GM12878 (cell line): ENCODE data around the gene TMEM186. TPM values are rescaled to one million over a fixed set of nuclear protein-coding genes. Genes with fewer than 3 reads are reported as not detected.
A peak's percentile ranks its signal among the peaks of the same experiment; 100 is the strongest.

ENCODE experiments used
- ATAC-seq: fragments of 200-7000 bp; cut with Tn5 transposase; 3 replicates; pipeline ENCODE4 v1.9.1; 2020; ENCODE audit warnings: mild to moderate bottlenecking, moderate library complexity
- BruUV-seq: library from RNA; stranded (reverse); fragments of 400-500 nt; replicated peaks from 2 replicates; lab custom pipeline; 2021; lab: Mats Ljungman, UMichigan
- CTCF ChIA-PET: fragments of 300-600 bp; sonication (Branson Sonifier 250); formaldehyde crosslinking; extraction: SDS; loops from one replicate; lab custom pipeline; 2021; ENCODE audit warnings: inconsistent platforms; lab: Yijun Ruan, JAX
- POLR2A ChIA-PET: fragments of 350-600 bp; formaldehyde crosslinking; extraction: SDS; loops from one replicate; lab custom pipeline; 2021; ENCODE audit warnings: inconsistent platforms; lab: Charles Lee
- RAD21 ChIA-PET: fragments of 300-600 bp; sonication (Branson Sonifier 250); formaldehyde crosslinking; loops from one replicate; lab custom pipeline; 2023; ENCODE audit warnings: antibody characterized with exemption; ENCODE audit not compliant: unreplicated experiment; lab: Charles Lee
- SMC1A ChIA-PET: fragments of 300-600 bp; sonication (Branson Sonifier 250); formaldehyde crosslinking; loops from one replicate; lab custom pipeline; 2023; ENCODE audit not compliant: unreplicated experiment, uncharacterized antibody; lab: Charles Lee
- DNase-seq: peaks from one replicate; pipeline ENCODE4 v3.0.0-alpha.2; 2011; ENCODE audit warnings: low read depth, low spot score
- FAIRE-seq: peaks from 3 replicates; lab custom pipeline; 2011; peaks lifted over from hg19 to GRCh38; lab: Jason Lieb, UNC
- H2AFZ ChIP-seq: 2 replicates; pipeline ENCODE4 v1.6.0; 2011; ENCODE audit warnings: low read depth, low read length, control low read depth; ENCODE audit not compliant: control insufficient read depth
- H3K27ac ChIP-seq: 2 replicates; pipeline ENCODE4 v1.5.1; 2011; ENCODE audit warnings: control low read depth; ENCODE audit not compliant: control insufficient read depth, insufficient read depth
- H3K27me3 ChIP-seq, 2 experiments: replicated peaks in 1 of 2; 2 replicates each; pipeline versions ENCODE4 v1.6.0 to v1.6.1; 2011; ENCODE audit warnings: low read length in 1 of 2; ENCODE audit not compliant: control insufficient read depth in 2 of 2, insufficient read depth in 2 of 2
- H3K36me3 ChIP-seq, 2 experiments: 2 replicates each; pipeline ENCODE4 v1.5.1; 2011; ENCODE audit warnings: low read length in 1 of 2; ENCODE audit not compliant: control insufficient read depth in 2 of 2, insufficient read depth in 2 of 2
- H3K4me1 ChIP-seq: 2 replicates; pipeline ENCODE4 v1.6.1; 2011; ENCODE audit warnings: mild to moderate bottlenecking, low read length, moderate library complexity, mixed read lengths; ENCODE audit not compliant: control insufficient read depth, insufficient read depth
- H3K4me2 ChIP-seq: 2 replicates; pipeline ENCODE4 v1.6.0; 2011; ENCODE audit warnings: control low read depth; ENCODE audit not compliant: control insufficient read depth, insufficient read depth
- H3K4me3 ChIP-seq: fragments of 200-600 bp; sonication (generic); 2 replicates; pipeline ENCODE4 v1.5.1; 2016
- H3K79me2 ChIP-seq: 2 replicates; pipeline ENCODE4 v1.6.0; 2011; ENCODE audit warnings: low read length; ENCODE audit not compliant: control insufficient read depth, insufficient read depth
- H3K9ac ChIP-seq: 2 replicates; pipeline ENCODE4 v1.8.0; 2011; ENCODE audit warnings: low read length, control low read depth, mixed read lengths; ENCODE audit not compliant: control insufficient read depth, insufficient read depth
- H3K9me3 ChIP-seq: replicated peaks from 3 replicates; pipeline ENCODE4 v1.5.1; 2011; ENCODE audit warnings: mild to moderate bottlenecking, low read length; ENCODE audit not compliant: control insufficient read depth, insufficient read depth
- H4K20me1 ChIP-seq: 2 replicates; pipeline ENCODE4 v1.6.0; 2011; ENCODE audit not compliant: control insufficient read depth, insufficient read depth
- CHD2 ChIP-seq: IDR thresholded peaks from 2 replicates; pipeline ENCODE4 v1.6.1; 2011; ENCODE audit warnings: low read depth, low read length, improper control_type of control experiment, borderline replicate concordance
- CREM ChIP-seq: IDR thresholded peaks from 2 replicates; pipeline ENCODE4 v1.6.1; 2014; ENCODE audit warnings: antibody characterized with exemption, low read depth
- EP300 ChIP-seq, 2 experiments: fragments of 150-350 bp in 1 of 2; IDR thresholded peaks; 2 replicates each; pipeline ENCODE4 v1.6.1; 2011 to 2012; ENCODE audit warnings: low read depth in 2 of 2, low read length in 2 of 2, borderline replicate concordance in 1 of 2, improper control_type of control experiment in 1 of 2, inconsistent platforms in 1 of 2; ENCODE audit not compliant: control insufficient read depth in 1 of 2
- IKZF1 ChIP-seq: fragments of 450-650 bp; conservative IDR thresholded peaks from 2 replicates; pipeline ENCODE4 v1.6.1; 2017; ENCODE audit warnings: antibody characterized with exemption, mild to moderate bottlenecking
- KLF5 ChIP-seq: fragments of 450-650 bp; IDR thresholded peaks from 2 replicates; pipeline ENCODE4 v1.6.1; 2014; ENCODE audit warnings: mild to moderate bottlenecking; ENCODE audit not compliant: partially characterized antibody
- MTA2 ChIP-seq: fragments of 450-650 bp; IDR thresholded peaks from 2 replicates; pipeline ENCODE4 v1.6.1; 2016; ENCODE audit warnings: low read depth, mild to moderate bottlenecking, moderate library complexity
- NR2F1 ChIP-seq: fragments of 450-650 bp; conservative IDR thresholded peaks from 2 replicates; pipeline ENCODE4 v1.6.1; 2017; ENCODE audit warnings: mild to moderate bottlenecking
- SP1 ChIP-seq: IDR thresholded peaks from one replicate; pipeline ENCODE4 v1.6.1; 2011; ENCODE audit warnings: low read depth, low read length
- TCF12 ChIP-seq: IDR thresholded peaks from 2 replicates; pipeline ENCODE4 v1.6.1; 2011; ENCODE audit warnings: low read depth, mild to moderate bottlenecking, low read length
- WGBS: methylation state at CpG from one replicate; pipeline ENCODE4 v1.1.6; 2016; ENCODE audit warnings: low lambda C conversion rate; ENCODE audit not compliant: insufficient replicate concordance, insufficient coverage; ENCODE audit errors: missing lambda C conversion rate; 5-methylcytosine and 5-hydroxymethylcytosine counted together
- in situ Hi-C: fragments of 300-500 bp; cut with MboI; formaldehyde crosslinking; loops from 9 replicates; pipeline ENCODE4 v1.14.3; 2018; ENCODE audit warnings: mixed read lengths
- intact Hi-C: fragments of 100-400 bp; cut with micrococcal nuclease; formaldehyde crosslinking; loops from one replicate; pipeline ENCODE4 v1.14.2; 2022; ENCODE audit not compliant: unreplicated experiment
- polyA plus RNA-seq, 11 experiments: library from polyadenylated mRNA; depleted of rRNA in 4 of 11; unstranded in 6 of 11; stranded (reverse) in 5 of 11; fragments of >200 nt; fragmentation: Nextera tagmentation in 4 of 11; fragmentation: Illumina TruSeq in 1 of 11; extraction: Ambion mirVana in 4 of 11; extraction: Trizol in 1 of 11; gene quantifications; 1 replicate in 1 of 11; 2 replicates in 10 of 11; pipeline versions ENCODE4 v1.2.1 to v1.2.3, GENCODE V29; 2011 to 2016; ENCODE audit warnings: inconsistent platforms in 2 of 11, missing spikeins in 2 of 11, low read depth in 1 of 11
- total RNA-seq, 4 experiments: library from RNA; depleted of rRNA in 3 of 4; stranded (reverse); fragments of >200 nt in 3 of 4; fragmentation: Illumina TruSeq in 1 of 4; extraction: Trizol in 1 of 4; gene quantifications; 2 replicates each; pipeline versions ENCODE4 v1.2.1 to v1.2.3, GENCODE V29; 2013 to 2021
- TF ChIP-seq, protein P1 (sequence below): fragments of 450-650 bp; IDR thresholded peaks from 2 replicates; pipeline ENCODE4 v1.6.1; 2017; ENCODE audit warnings: low read depth, mild to moderate bottlenecking, moderate library complexity
- TF ChIP-seq, protein P2 (sequence below): fragments of 450-650 bp; IDR thresholded peaks from 2 replicates; pipeline ENCODE4 v1.6.1; 2016; ENCODE audit warnings: mild to moderate bottlenecking, moderate library complexity, borderline replicate concordance

The TMEM186 gene
- total and polyA plus RNA-seq, 10 of the 15 experiments (the other 5 are each of a cell fraction or from before 2014, with no cell fraction given) = 10.6 to 28.9 (median 17.0) TPM

DNA sequence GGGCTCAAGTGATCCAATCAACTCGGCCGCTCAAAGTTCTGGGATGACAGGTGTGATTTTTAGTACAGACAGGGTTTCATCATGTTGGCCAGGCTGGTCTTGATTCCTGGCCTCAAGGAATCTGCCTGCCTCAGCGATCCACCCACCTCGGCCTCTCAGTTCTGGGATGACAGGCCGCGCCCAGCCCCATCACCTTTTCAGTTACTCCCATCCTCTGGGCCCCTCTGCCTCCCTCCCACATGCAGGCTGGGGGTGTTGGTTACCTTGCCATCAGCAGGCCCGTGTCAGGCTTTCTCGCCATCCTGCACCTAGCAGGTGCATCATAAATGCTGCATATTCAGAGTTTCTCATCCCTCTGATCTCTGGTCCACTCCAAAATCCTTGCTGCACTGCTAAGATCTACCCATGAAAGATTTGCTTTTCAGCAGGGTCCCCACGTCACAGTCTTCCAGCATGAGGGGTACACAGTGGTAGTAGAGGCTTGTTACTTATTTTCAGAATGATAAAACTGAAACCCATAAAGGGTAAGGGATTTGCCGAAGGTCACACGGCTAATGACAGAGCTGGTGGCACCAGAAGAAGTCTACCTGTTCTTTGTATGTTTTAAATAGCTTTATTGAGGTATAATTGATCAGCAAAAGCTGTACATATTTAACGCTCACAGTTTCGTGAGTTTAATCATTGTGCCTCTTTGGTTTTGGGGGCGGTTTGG is 16.8 kb upstream of the TMEM186 start:
- peak overlapping the region; percentile 18 for H3K27ac ChIP-seq
- peak; percentile 31 for FAIRE-seq
- TF ChIP-seq CHD2 (no peak), SP1 (no peak), NR2F1 (peak; percentile 89), MTA2 (peak; percentile 85), CREM (0 out of 2 replicates have a peak, but pooled peaks have one; percentile 21), EP300 (IDR thresholded peaks at IDR 0.05; ENCODE audit: borderline replicate concordance in 1 of 2, control insufficient read depth in 1 of 2, low read depth in 2 of 2, low read length in 2 of 2) (peak in 1 of 2 experiments; percentile 45; a peak in 2 of 4 replicates), IKZF1 (0 out of 2 replicates have a peak, but pooled peaks have one; percentile 20), KLF5 (no peak), TCF12 (no peak)
- TF ChIP-seq, protein P1, sequence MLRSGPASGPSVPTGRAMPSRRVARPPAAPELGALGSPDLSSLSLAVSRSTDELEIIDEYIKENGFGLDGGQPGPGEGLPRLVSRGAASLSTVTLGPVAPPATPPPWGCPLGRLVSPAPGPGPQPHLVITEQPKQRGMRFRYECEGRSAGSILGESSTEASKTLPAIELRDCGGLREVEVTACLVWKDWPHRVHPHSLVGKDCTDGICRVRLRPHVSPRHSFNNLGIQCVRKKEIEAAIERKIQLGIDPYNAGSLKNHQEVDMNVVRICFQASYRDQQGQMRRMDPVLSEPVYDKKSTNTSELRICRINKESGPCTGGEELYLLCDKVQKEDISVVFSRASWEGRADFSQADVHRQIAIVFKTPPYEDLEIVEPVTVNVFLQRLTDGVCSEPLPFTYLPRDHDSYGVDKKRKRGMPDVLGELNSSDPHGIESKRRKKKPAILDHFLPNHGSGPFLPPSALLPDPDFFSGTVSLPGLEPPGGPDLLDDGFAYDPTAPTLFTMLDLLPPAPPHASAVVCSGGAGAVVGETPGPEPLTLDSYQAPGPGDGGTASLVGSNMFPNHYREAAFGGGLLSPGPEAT = no peak
- TF ChIP-seq, protein P2, sequence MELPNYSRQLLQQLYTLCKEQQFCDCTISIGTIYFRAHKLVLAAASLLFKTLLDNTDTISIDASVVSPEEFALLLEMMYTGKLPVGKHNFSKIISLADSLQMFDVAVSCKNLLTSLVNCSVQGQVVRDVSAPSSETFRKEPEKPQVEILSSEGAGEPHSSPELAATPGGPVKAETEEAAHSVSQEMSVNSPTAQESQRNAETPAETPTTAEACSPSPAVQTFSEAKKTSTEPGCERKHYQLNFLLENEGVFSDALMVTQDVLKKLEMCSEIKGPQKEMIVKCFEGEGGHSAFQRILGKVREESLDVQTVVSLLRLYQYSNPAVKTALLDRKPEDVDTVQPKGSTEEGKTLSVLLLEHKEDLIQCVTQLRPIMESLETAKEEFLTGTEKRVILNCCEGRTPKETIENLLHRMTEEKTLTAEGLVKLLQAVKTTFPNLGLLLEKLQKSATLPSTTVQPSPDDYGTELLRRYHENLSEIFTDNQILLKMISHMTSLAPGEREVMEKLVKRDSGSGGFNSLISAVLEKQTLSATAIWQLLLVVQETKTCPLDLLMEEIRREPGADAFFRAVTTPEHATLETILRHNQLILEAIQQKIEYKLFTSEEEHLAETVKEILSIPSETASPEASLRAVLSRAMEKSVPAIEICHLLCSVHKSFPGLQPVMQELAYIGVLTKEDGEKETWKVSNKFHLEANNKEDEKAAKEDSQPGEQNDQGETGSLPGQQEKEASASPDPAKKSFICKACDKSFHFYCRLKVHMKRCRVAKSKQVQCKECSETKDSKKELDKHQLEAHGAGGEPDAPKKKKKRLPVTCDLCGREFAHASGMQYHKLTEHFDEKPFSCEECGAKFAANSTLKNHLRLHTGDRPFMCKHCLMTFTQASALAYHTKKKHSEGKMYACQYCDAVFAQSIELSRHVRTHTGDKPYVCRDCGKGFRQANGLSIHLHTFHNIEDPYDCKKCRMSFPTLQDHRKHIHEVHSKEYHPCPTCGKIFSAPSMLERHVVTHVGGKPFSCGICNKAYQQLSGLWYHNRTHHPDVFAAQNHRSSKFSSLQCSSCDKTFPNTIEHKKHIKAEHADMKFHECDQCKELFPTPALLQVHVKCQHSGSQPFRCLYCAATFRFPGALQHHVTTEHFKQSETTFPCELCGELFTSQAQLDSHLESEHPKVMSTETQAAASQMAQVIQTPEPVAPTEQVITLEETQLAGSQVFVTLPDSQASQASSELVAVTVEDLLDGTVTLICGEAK = peak; percentile 41; the same call in 1 of the 2 replicates
- H2AFZ ChIP-seq = no peak overlapping the region
- H3K9me3 ChIP-seq = no peaks in the 10 kb centered on the region
- H4K20me1 ChIP-seq = peaks cover 3% of the 10 kb centered on the region
- CTCF ChIA-PET = interaction anchor here (0.5 kb wide), 1 partner anchor 784 kb away, joined by 3 read pairs; no protein-coding TSS in a partner anchor
- no peaks in the 10 kb centered on the region for H3K79me2 ChIP-seq
- WGBS = 36% methylated on average over 14 of the region's 14 CpGs
- ATAC-seq = peak; percentile 60
- SMC1A ChIA-PET = interaction anchor here (0.6 to 1.0 kb wide), 3 partner anchors 46 to 78 kb away, joined by 3 to 4 read pairs (median 3); no protein-coding TSS in a partner anchor
- no peak overlapping the region for H3K9ac ChIP-seq
- intact Hi-C loops (no loop called here), in situ Hi-C loops (no loop called here)
- no TSS peak for BruUV-seq
- no peak overlapping the region; the same call in 1 of the 2 replicates for H3K4me2 ChIP-seq
- no peaks in the 10 kb centered on the region for H3K27me3 ChIP-seq
- no peak for DNase-seq
- no peak overlapping the region for H3K4me3 ChIP-seq
- RAD21 ChIA-PET = interaction anchor here (0.9 kb wide), 1 partner anchor 55 kb away, joined by 3 read pairs; the partner anchor contains the start of gene CARHSP1
- POLR2A ChIA-PET = interaction anchor here (0.8 to 0.9 kb wide), 2 partner anchors 11 to 13 kb away, joined by 7 read pairs; no protein-coding TSS in a partner anchor
- H3K4me1 ChIP-seq = peaks cover 23% of the 10 kb centered on the region
- peaks cover 19 to 56% of the 10 kb centered on the region in 2 experiments for H3K36me3 ChIP-seq
